Suprapubic skin (tissue), 4 donors: ENCODE measurements around the gene AKAP12.

Source experiments
- EP300 ChIP-seq: sonication (generic); formaldehyde crosslinking; IDR thresholded peaks from one replicate; pipeline ENCODE4 v1.6.1; 2017; ENCODE audit warnings: antibody characterized with exemption
- POLR2A ChIP-seq, 2 donors: fragments of 450-650 bp; IDR thresholded peaks; one replicate each; pipeline ENCODE4 v1.6.1; 2017; ENCODE audit warnings: antibody characterized with exemption in 2 of 2, mild to moderate bottlenecking in 2 of 2, moderate library complexity in 2 of 2
- POLR2AphosphoS5 ChIP-seq, 3 donors: sonication (generic); formaldehyde crosslinking; IDR thresholded peaks; one replicate each; pipeline ENCODE4 v1.6.1; 2017; ENCODE audit warnings: antibody characterized with exemption in 3 of 3
- TF ChIP-seq, protein P1 (sequence below), 2 donors: fragments of 200-600 bp in 1 of 2; fragments of 450-650 bp in 1 of 2; sonication (generic) in 1 of 2; IDR thresholded peaks; one replicate each; pipeline ENCODE4 v1.5.1; 2016 to 2019; ENCODE audit warnings: antibody characterized with exemption in 2 of 2, mild to moderate bottlenecking in 1 of 2, moderate library complexity in 1 of 2

GRCh38 chr6:151205721-151206600 is 33.8 kb upstream of the AKAP12 start:
- no peak for TF ChIP-seq POLR2A (IDR thresholded peaks at IDR 0.05)
- TF ChIP-seq, protein P1, sequence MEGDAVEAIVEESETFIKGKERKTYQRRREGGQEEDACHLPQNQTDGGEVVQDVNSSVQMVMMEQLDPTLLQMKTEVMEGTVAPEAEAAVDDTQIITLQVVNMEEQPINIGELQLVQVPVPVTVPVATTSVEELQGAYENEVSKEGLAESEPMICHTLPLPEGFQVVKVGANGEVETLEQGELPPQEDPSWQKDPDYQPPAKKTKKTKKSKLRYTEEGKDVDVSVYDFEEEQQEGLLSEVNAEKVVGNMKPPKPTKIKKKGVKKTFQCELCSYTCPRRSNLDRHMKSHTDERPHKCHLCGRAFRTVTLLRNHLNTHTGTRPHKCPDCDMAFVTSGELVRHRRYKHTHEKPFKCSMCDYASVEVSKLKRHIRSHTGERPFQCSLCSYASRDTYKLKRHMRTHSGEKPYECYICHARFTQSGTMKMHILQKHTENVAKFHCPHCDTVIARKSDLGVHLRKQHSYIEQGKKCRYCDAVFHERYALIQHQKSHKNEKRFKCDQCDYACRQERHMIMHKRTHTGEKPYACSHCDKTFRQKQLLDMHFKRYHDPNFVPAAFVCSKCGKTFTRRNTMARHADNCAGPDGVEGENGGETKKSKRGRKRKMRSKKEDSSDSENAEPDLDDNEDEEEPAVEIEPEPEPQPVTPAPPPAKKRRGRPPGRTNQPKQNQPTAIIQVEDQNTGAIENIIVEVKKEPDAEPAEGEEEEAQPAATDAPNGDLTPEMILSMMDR (IDR thresholded peaks at IDR 0.05) = no peak
- TF ChIP-seq EP300 = no peak
- no peak for TF ChIP-seq POLR2AphosphoS5 (IDR thresholded peaks at IDR 0.05)
